ENCODE data around the gene VENTX. TPM values are rescaled to one million over a fixed set of nuclear protein-coding genes. Genes with fewer than 3 reads are reported as not detected.

VENTX gene
- total and polyA plus RNA-seq, 2 experiments from 2014 or later = not detected

- 74 to 75% methylated on average over 41 to 48 of the region's 57 CpGs for WGBS, 2 experiments (ENCODE audit: low coverage in 1 of 2, low lambda C conversion rate in 2 of 2, missing lambda C conversion rate in 2 of 2)
- no peaks in the 10 kb centered on the region for H3K4me1 ChIP-seq (ENCODE audit: insufficient read depth)
- H3K36me3 ChIP-seq (ENCODE audit: low read depth) = no peaks in the 10 kb centered on the region
- no peak overlapping the region for H3K4me2 ChIP-seq (ENCODE audit: unreplicated experiment)
- no peaks in the 10 kb centered on the region for H3K79me2 ChIP-seq (ENCODE audit: insufficient read depth)
- no peak overlapping the region for H3K4me3 ChIP-seq
- no peak overlapping the region for H2AFZ ChIP-seq
- TF ChIP-seq EZH2 (IDR thresholded peaks at IDR 0.05; ENCODE audit: insufficient read depth, poor library complexity, severe bottlenecking) (no peak), EZH2phosphoT487 (IDR thresholded peaks at IDR 0.05; ENCODE audit: insufficient read depth, low read depth) (no peak)
- H3K9me2 ChIP-seq (ENCODE audit: insufficient read depth) = no peaks in the 10 kb centered on the region
- no peak overlapping the region for H3K9ac ChIP-seq
- no peaks in the 10 kb centered on the region for H4K20me1 ChIP-seq (ENCODE audit: insufficient read depth)
- H3K9me3 ChIP-seq (ENCODE audit: low read depth) = no peaks in the 10 kb centered on the region
- H3K27ac ChIP-seq = no peak overlapping the region
- no peaks in the 10 kb centered on the region for H3K27me3 ChIP-seq (replicated peaks; ENCODE audit: insufficient read depth)
- H3F3A ChIP-seq (ENCODE audit: insufficient read depth) = no peaks in the 10 kb centered on the region
- no peak for DNase-seq
- in situ Hi-C loops (cut with MboI) = no loop called here
Measured at GRCh38 chr10:133201151-133201947, 36.3 kb upstream of the VENTX start.

GRCh38 chr10:133201948-133202725, 35.5 kb upstream of the VENTX start:
- Histone ChIP-seq H3K9ac (no peak overlapping the region), H3K4me1 (ENCODE audit: insufficient read depth) (no peaks in the 10 kb centered on the region), H3K36me3 (ENCODE audit: low read depth) (no peaks in the 10 kb centered on the region), H3K9me2 (ENCODE audit: insufficient read depth) (no peaks in the 10 kb centered on the region), H3K4me2 (ENCODE audit: unreplicated experiment) (no peak overlapping the region), H3K27me3 (replicated peaks; ENCODE audit: insufficient read depth) (no peaks in the 10 kb centered on the region), H4K20me1 (ENCODE audit: insufficient read depth) (no peaks in the 10 kb centered on the region), H3K9me3 (ENCODE audit: low read depth) (no peaks in the 10 kb centered on the region), H3F3A (ENCODE audit: insufficient read depth) (no peaks in the 10 kb centered on the region), H2AFZ (no peak overlapping the region), H3K27ac (no peak overlapping the region), H3K79me2 (ENCODE audit: insufficient read depth) (no peaks in the 10 kb centered on the region), H3K4me3 (no peak overlapping the region)
- 44 to 59% methylated on average over 25 to 29 of the region's 29 CpGs for WGBS, 2 experiments (ENCODE audit: low coverage in 1 of 2, low lambda C conversion rate in 2 of 2, missing lambda C conversion rate in 2 of 2)
- no peak for DNase-seq
- no peak for TF ChIP-seq EZH2phosphoT487 (IDR thresholded peaks at IDR 0.05; ENCODE audit: insufficient read depth, low read depth)
- TF ChIP-seq EZH2 (IDR thresholded peaks at IDR 0.05; ENCODE audit: insufficient read depth, poor library complexity, severe bottlenecking) = no peak
- in situ Hi-C loops (cut with MboI) = no loop called here

- no peak overlapping the region for H3K4me3 ChIP-seq
- H3K27me3 ChIP-seq (replicated peaks; ENCODE audit: insufficient read depth) = no peaks in the 10 kb centered on the region
- no peak overlapping the region for H3K9ac ChIP-seq
- no peak overlapping the region for H2AFZ ChIP-seq
- H3K36me3 ChIP-seq (ENCODE audit: low read depth) = no peaks in the 10 kb centered on the region
- no peak overlapping the region for H3K27ac ChIP-seq
- H4K20me1 ChIP-seq (ENCODE audit: insufficient read depth) = no peaks in the 10 kb centered on the region
- H3F3A ChIP-seq (ENCODE audit: insufficient read depth) = no peaks in the 10 kb centered on the region
- 57 to 63% methylated on average over 34 to 54 of the region's 62 CpGs for WGBS, 2 experiments (ENCODE audit: low coverage in 1 of 2, low lambda C conversion rate in 2 of 2, missing lambda C conversion rate in 2 of 2)
- no peaks in the 10 kb centered on the region for H3K79me2 ChIP-seq (ENCODE audit: insufficient read depth)
- in situ Hi-C loops (cut with MboI) = no loop called here
- no peak overlapping the region for H3K4me2 ChIP-seq (ENCODE audit: unreplicated experiment)
- no peaks in the 10 kb centered on the region for H3K9me2 ChIP-seq (ENCODE audit: insufficient read depth)
- DNase-seq = no peak
- TF ChIP-seq EZH2 (IDR thresholded peaks at IDR 0.05; ENCODE audit: insufficient read depth, poor library complexity, severe bottlenecking) (no peak), EZH2phosphoT487 (IDR thresholded peaks at IDR 0.05; ENCODE audit: insufficient read depth, low read depth) (no peak)
- no peaks in the 10 kb centered on the region for H3K4me1 ChIP-seq (ENCODE audit: insufficient read depth)
- no peaks in the 10 kb centered on the region for H3K9me3 ChIP-seq (ENCODE audit: low read depth)
Measured at GRCh38 chr10:133202778-133203651, 34.6 kb upstream of the VENTX start.

- Histone ChIP-seq H3K9me3 (ENCODE audit: low read depth) (no peaks in the 10 kb centered on the region), H3K27ac (no peak overlapping the region), H3K9me2 (ENCODE audit: insufficient read depth) (no peaks in the 10 kb centered on the region), H3K4me3 (no peak overlapping the region), H2AFZ (no peak overlapping the region), H3K4me2 (ENCODE audit: unreplicated experiment) (no peak overlapping the region), H4K20me1 (ENCODE audit: insufficient read depth) (no peaks in the 10 kb centered on the region), H3K4me1 (ENCODE audit: insufficient read depth) (no peaks in the 10 kb centered on the region), H3K79me2 (ENCODE audit: insufficient read depth) (no peaks in the 10 kb centered on the region), H3F3A (ENCODE audit: insufficient read depth) (no peaks in the 10 kb centered on the region), H3K27me3 (replicated peaks; ENCODE audit: insufficient read depth) (no peaks in the 10 kb centered on the region), H3K9ac (no peak overlapping the region), H3K36me3 (ENCODE audit: low read depth) (no peaks in the 10 kb centered on the region)
- WGBS, 2 experiments (ENCODE audit: low coverage in 1 of 2, low lambda C conversion rate in 2 of 2, missing lambda C conversion rate in 2 of 2) = 55 to 59% methylated on average over 31 of the region's 31 CpGs
- in situ Hi-C loops (cut with MboI) = no loop called here
- DNase-seq = no peak
- TF ChIP-seq EZH2 (IDR thresholded peaks at IDR 0.05; ENCODE audit: insufficient read depth, poor library complexity, severe bottlenecking) (no peak), EZH2phosphoT487 (IDR thresholded peaks at IDR 0.05; ENCODE audit: insufficient read depth, low read depth) (no peak)
Measured at GRCh38 chr10:133203652-133204195, 33.9 kb upstream of the VENTX start.

Data from GM23248 (cell line).